ENCODE results near the gene DRD4. TPM values are rescaled to one million over a fixed set of nuclear protein-coding genes. Genes with fewer than 3 reads are reported as not detected.

Gene DRD4
- total RNA-seq, 4 donors from 2014 or later = not detected

- Histone ChIP-seq H3K4me3 (no peak overlapping the region), H3K27ac (no peak overlapping the region), H3K27me3 (no peaks in the 10 kb centered on the region), H3K4me1 (no peaks in the 10 kb centered on the region), H3K9me3 (no peaks in the 10 kb centered on the region), H3K36me3 (peaks cover 0 to 93% of the 10 kb centered on the region in 2 donors)
- intact Hi-C loops (cut with DNase I; ENCODE audit: low total_unique reads) (no loop called here), in situ Hi-C loops (cut with MboI; ENCODE audit: low sequenced_read_pairs in 4 of 4) (no loop called here)
- no peak for DNase-seq
- ATAC-seq = no peak
- TF ChIP-seq CTCF (IDR thresholded peaks at IDR 0.05 in 4 of 5, conservative IDR thresholded peaks at IDR 0.05 in 1 of 5) = no peak
- TF ChIP-seq POLR2A (IDR thresholded peaks at IDR 0.05) = no peak
These were observed 33.9 kb upstream of the DRD4 start for GRCh38 chr11:603154-603553.

GRCh38 chr11:605286-606129 is 31.6 kb upstream of the DRD4 start:
- H3K4me1 ChIP-seq = no peaks in the 10 kb centered on the region
- in situ Hi-C loops (cut with MboI; ENCODE audit: low sequenced_read_pairs in 4 of 4) = no loop called here
- no peak overlapping the region for H3K4me3 ChIP-seq
- no peak overlapping the region for H3K27ac ChIP-seq
- TF ChIP-seq CTCF (IDR thresholded peaks at IDR 0.05 in 4 of 5, conservative IDR thresholded peaks at IDR 0.05 in 1 of 5) = no peak
- TF ChIP-seq POLR2A (IDR thresholded peaks at IDR 0.05) = no peak
- H3K36me3 ChIP-seq = peaks cover 0 to 94% of the 10 kb centered on the region in 2 donors
- no peaks in the 10 kb centered on the region for H3K27me3 ChIP-seq
- no peak for DNase-seq
- intact Hi-C loops (cut with DNase I; ENCODE audit: low total_unique reads) = no loop called here
- ATAC-seq = no peak
- no peaks in the 10 kb centered on the region for H3K9me3 ChIP-seq

GRCh38 chr11:606245-606644 is 30.8 kb upstream of the DRD4 start:
- intact Hi-C loops (cut with DNase I; ENCODE audit: low total_unique reads) = no loop called here
- ATAC-seq = no peak
- H3K4me1 ChIP-seq = no peaks in the 10 kb centered on the region
- peaks cover 0 to 96% of the 10 kb centered on the region in 2 donors for H3K36me3 ChIP-seq
- no peak for TF ChIP-seq POLR2A (IDR thresholded peaks at IDR 0.05)
- no peak for TF ChIP-seq CTCF (IDR thresholded peaks at IDR 0.05 in 4 of 5, conservative IDR thresholded peaks at IDR 0.05 in 1 of 5)
- DNase-seq = no peak
- H3K27me3 ChIP-seq = no peaks in the 10 kb centered on the region
- H3K4me3 ChIP-seq = no peak overlapping the region
- in situ Hi-C loops (cut with MboI; ENCODE audit: low sequenced_read_pairs in 4 of 4) = no loop called here
- H3K27ac ChIP-seq = no peak overlapping the region
- H3K9me3 ChIP-seq = no peaks in the 10 kb centered on the region

- ATAC-seq = no peak
- intact Hi-C loops (cut with DNase I; ENCODE audit: low total_unique reads) = no loop called here
- in situ Hi-C loops (cut with MboI; ENCODE audit: low sequenced_read_pairs in 4 of 4) = no loop called here
- DNase-seq = no peak
- H3K27me3 ChIP-seq = no peaks in the 10 kb centered on the region
- H3K36me3 ChIP-seq = peaks cover 0 to 96% of the 10 kb centered on the region in 2 donors
- no peak for TF ChIP-seq CTCF (IDR thresholded peaks at IDR 0.05 in 4 of 5, conservative IDR thresholded peaks at IDR 0.05 in 1 of 5)
- TF ChIP-seq POLR2A (IDR thresholded peaks at IDR 0.05) = no peak
- H3K9me3 ChIP-seq = no peaks in the 10 kb centered on the region
- H3K4me3 ChIP-seq = no peak overlapping the region
- no peak overlapping the region for H3K27ac ChIP-seq
- H3K4me1 ChIP-seq = peaks cover 5 to 7% of the 10 kb centered on the region in 2 donors
These were observed 29.9 kb upstream of the DRD4 start for GRCh38 chr11:607020-607780.
